ENCODE results near the gene SH2D6.
A peak's percentile ranks its signal among the peaks of the same experiment; 100 is the strongest.

The SH2D6 gene

DNA sequence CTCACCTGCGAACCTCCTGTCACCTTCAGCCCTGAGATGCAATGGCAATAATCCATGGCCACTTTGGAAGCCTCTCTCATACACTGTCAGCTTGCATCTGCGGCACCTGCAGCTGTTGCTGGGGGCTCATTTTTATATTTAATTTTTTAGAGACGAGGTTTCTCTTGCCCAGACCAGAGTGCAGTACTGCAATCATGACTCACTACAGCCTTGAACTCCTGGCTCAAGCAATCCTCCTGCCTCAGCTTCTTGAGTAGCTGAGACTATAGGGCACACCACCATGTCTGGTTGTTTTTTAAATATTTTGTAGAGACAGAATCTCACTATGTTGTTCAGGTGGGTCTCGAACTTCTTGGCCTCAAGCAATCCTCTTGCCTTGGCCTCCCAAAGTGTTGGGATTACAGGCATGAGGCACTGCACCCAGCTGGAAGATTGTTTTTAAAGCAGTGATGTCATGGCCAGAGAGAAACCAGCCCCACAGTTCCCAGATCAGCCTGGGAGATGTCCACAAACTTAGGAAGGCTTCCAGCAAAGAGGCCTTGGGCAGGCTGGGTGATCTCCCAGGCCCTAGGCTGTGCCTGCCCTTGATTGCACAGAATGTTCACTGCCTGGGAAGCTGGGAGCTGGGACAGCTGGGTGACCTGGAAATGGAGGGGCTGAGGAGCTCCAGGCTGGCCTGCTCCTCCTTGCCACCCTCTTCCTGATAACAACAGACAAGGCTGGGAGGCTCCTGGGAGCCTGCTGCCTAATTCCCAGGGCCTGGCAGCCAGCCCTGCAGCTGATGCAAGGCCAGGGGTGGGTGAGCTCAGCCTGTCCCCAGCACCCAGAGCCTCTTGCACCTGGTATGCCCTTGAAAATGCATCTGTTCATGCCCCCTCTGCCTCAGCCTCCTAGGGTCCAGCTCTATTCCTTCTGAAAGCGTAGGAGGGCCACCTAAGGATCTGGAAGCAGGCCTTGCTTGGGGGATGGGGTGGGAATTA, 27.1 kb downstream of the SH2D6 start:
- Histone ChIP-seq H3K27me3 (no peaks in the 10 kb centered on the region), H3K9me3 (replicated peaks in 1 of 11) (no peaks in the 10 kb centered on the region), H4K20me1 (no peaks in the 10 kb centered on the region), H3K4me3 (no peak overlapping the region), H3K4me1 (peaks cover 14 to 45% (median 28%) of the 10 kb centered on the region in 10 experiments), H3K9ac (peak overlapping the region in 7 of 11 experiments; percentile 3 to 59 (median 44); a peak in 10 of 22 replicates), H3K36me3 (no peaks in the 10 kb centered on the region), H3K4me2 (peak overlapping the region; percentile 51 to 76 (median 69)), H3K27ac (peak overlapping the region; percentile 16 to 61 (median 41); a peak in 18 of 22 replicates)
- no peak for TF ChIP-seq Cebpa-rat (IDR thresholded peaks at IDR 0.05)

DNA sequence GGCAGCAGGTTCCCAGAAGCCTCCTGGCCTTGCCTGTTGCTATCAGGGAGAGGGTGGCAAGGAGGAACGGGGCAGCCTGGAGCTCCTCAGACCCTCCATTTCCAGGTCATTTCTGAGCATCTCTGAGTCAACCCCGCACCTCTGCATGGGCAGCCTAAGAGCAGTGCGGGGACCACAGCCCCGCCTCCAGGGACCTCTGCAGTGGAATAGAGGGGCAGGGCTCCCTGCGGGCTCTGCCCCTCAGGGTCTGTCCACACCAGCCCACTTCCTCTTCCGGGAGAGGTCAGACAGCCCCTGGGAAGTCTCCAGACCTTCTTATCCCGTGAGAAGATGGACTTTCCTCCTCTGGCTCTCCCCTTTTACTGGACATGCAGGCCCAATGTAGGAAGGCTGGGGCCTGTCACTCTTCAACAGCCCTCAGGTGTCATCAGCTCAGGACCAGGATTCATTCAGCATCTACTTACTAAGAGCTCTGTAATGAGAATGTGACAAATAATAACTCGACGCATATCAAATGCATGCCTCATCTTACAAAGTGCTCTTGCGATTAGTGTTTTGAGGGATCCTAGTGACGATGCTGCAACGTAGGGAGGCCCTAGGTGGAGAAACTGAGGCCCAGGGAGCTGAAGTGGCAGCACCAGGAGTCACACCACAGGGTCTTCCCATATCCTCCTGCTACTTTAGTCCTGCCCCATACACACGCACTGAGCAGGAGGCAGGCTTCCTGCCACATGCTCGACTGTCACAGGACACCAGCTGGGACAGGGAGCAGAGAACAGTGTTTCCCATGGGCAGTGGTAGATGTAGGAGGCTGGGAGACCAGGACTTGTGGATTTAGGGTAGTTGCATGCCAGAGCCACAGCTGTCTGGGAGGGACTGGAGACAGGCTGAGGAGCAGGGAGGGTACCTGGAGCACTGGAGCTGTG, 28.0 kb downstream of the SH2D6 start:
- Histone ChIP-seq H3K9ac (peak overlapping the region in 5 of 11 experiments; percentile 25 to 59 (median 44); a peak in 6 of 22 replicates), H3K36me3 (no peaks in the 10 kb centered on the region), H3K27ac (peak overlapping the region in 10 of 11 experiments; percentile 16 to 61 (median 41); a peak in 15 of 22 replicates), H4K20me1 (no peaks in the 10 kb centered on the region), H3K9me3 (replicated peaks in 1 of 11) (no peaks in the 10 kb centered on the region), H3K4me3 (no peak overlapping the region), H3K4me2 (peak overlapping the region; percentile 51 to 76 (median 69)), H3K4me1 (peaks cover 14 to 36% (median 27%) of the 10 kb centered on the region in 10 experiments), H3K27me3 (no peaks in the 10 kb centered on the region)
- no peak for TF ChIP-seq Cebpa-rat (IDR thresholded peaks at IDR 0.05)

DNA sequence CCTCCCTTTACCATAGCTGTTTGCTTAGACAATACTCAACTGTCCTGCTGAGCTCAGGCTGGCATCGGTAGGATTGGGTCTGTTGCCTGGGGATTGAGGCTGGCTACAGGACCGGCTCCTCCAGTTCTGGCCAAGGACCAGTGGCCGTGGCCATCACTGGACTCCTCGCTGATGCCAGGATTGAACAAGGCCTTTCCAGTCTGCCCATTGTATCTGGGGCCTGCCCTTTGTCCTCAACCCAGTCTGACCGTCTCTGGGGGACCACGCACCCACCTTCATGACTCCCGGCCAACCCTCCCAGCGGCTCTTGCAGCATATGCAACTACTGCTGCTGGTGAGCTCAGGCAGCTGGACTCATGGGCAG, 28.7 kb downstream of the SH2D6 start:
- Histone ChIP-seq H3K4me2 (peak overlapping the region in 5 of 11 experiments; percentile 58 to 76 (median 71); a peak in 4 of 22 replicates), H3K27me3 (no peaks in the 10 kb centered on the region), H3K27ac (no peak overlapping the region), H3K9me3 (replicated peaks in 1 of 11) (no peaks in the 10 kb centered on the region), H3K9ac (no peak overlapping the region), H3K4me1 (peaks cover 14 to 29% (median 23%) of the 10 kb centered on the region in 10 experiments), H3K36me3 (no peaks in the 10 kb centered on the region), H4K20me1 (no peaks in the 10 kb centered on the region), H3K4me3 (no peak overlapping the region)
- TF ChIP-seq Cebpa-rat (IDR thresholded peaks at IDR 0.05): no peak

DNA sequence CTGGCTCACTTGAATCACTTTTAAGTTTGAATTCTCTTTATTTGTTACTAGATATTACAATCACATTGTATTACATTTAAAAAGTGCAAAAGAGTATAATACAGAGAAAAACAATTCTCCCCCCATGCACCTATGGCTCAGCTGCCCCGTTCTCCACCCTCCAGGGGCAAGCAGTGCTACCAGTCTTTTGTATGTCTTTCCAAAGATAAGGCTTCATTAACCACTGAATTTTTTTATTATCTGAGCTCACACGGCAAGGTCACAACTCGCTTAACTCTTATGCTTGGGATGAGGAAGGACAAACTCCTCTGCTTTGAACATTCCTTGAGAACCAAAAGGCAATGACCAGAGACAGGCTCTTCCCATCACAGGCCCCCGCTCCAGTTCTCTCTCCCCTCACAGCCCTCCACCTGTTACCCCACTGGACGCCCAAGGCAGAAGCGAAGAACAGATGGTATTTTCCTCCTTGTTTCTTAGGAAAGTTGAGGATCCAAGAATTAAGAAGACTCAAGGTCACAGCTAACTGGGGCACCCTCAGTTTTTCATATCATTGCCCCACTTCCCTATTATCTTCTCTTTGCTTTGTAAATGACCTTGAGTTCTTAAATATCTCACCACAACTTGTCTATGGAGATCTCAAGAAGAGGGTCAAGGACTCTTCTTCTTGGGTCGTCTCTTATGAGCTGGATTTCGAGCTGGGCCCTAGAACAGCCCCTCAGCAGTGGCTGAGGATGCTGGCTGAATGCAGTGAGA, 30.1 kb downstream of the SH2D6 start:
- Histone ChIP-seq H4K20me1 (no peaks in the 10 kb centered on the region), H3K9ac (no peak overlapping the region), H3K4me3 (no peak overlapping the region), H3K9me3 (replicated peaks in 1 of 11) (no peaks in the 10 kb centered on the region), H3K4me1 (peaks cover 14 to 28% (median 22%) of the 10 kb centered on the region in 10 experiments), H3K36me3 (no peaks in the 10 kb centered on the region), H3K27ac (0 out of 22 replicates have a peak overlapping the region, but pooled peaks of 1 of the 11 experiments have one; percentile 35), H3K27me3 (no peaks in the 10 kb centered on the region), H3K4me2 (peak overlapping the region in 1 of 11 experiments; percentile 33; a peak in 1 of 22 replicates)
- no peak for TF ChIP-seq Cebpa-rat (IDR thresholded peaks at IDR 0.05)

DNA sequence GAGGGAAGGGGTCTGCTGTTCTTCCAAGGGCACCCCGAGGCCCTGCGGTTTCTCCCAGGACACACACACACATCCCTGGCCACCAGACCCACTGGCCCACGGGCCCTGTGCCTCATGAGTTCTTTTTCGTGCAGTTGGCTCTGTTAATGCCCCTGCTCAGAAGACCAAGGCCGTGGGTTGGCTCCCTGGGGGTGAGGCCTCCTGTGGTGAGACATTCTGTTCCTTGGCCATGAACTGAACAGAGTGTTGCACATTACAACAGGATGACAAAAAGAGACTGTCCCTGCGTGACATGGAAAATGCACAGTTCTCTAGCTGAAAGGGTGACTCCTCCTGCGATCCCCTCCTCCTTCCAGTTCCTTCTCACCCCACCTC, 30.7 kb downstream of the SH2D6 start:
- H3K36me3 ChIP-seq: no peaks in the 10 kb centered on the region
- 0 out of 22 replicates have a peak overlapping the region, but pooled peaks of 1 of the 11 experiments have one; percentile 35 for H3K27ac ChIP-seq
- peak overlapping the region in 1 of 11 experiments; percentile 33; a peak in 1 of 22 replicates for H3K4me2 ChIP-seq

DNA sequence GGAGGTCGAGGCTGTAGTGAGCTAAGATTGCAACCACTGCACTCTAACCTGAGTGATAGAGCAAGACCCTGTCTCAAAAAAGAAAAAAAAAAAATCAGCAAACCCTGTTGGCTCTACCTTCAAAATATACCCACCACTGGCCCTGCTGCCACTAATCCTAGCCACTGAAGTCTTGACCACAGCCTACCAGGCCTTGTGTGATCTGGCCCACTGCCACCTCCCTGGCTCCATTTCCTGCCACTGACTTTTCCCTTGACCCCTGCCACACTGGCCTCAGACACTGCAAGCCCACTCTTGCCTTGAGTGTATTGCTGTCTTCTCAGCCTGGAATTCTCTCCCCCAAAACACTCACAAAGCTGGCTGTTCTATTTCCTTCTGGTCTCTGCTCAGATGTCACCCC, 33.7 kb downstream of the SH2D6 start:
- no peak overlapping the region for H3K4me2 ChIP-seq

More for the DNA sequence above, 30.7 kb downstream of the SH2D6 start:
- no peaks in the 10 kb centered on the region for H3K27me3 ChIP-seq
- H3K9ac ChIP-seq: no peak overlapping the region
- no peaks in the 10 kb centered on the region for H4K20me1 ChIP-seq
- peaks cover 14 to 28% (median 22%) of the 10 kb centered on the region in 10 experiments for H3K4me1 ChIP-seq
- no peaks in the 10 kb centered on the region for H3K9me3 ChIP-seq (replicated peaks in 1 of 11)
- TF ChIP-seq Cebpa-rat (IDR thresholded peaks at IDR 0.05): no peak
- H3K4me3 ChIP-seq: no peak overlapping the region

DNA sequence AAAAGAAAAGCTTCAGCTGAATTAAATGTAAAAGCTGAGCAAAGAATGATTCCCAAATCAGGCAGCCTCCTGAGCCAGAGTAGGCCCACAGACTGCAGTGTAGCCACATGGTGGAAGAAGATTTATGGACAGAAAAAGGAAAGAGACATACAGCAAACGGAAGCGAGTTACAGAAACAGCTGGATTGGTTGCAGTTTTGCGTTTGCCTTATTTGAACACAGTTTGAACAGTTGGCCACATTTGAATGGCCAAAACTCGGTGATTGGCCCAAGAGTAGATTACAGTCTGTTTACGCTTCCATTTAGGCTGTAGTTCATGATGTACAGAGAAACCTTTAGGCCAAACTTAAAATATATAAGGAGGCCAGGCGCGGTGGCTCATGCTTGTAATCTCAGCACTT, 35.1 kb downstream of the SH2D6 start:
- H3K4me1 ChIP-seq: peaks cover 0 to 8% (median 0%) of the 10 kb centered on the region in 10 experiments; a peak in 1 of 20 replicates
- no peak overlapping the region for H3K4me2 ChIP-seq
- H3K36me3 ChIP-seq: no peaks in the 10 kb centered on the region
- H4K20me1 ChIP-seq: no peaks in the 10 kb centered on the region
- no peak overlapping the region for H3K9ac ChIP-seq
- peaks cover 0 to 12% (median 0%) of the 10 kb centered on the region in 11 experiments; a peak in 4 of 22 replicates for H3K9me3 ChIP-seq (replicated peaks in 1 of 11)
- no peak overlapping the region for H3K4me3 ChIP-seq
- no peak for TF ChIP-seq Cebpa-rat (IDR thresholded peaks at IDR 0.05)
- no peaks in the 10 kb centered on the region for H3K27me3 ChIP-seq
- H3K27ac ChIP-seq: no peak overlapping the region

More for the DNA sequence above, 33.7 kb downstream of the SH2D6 start:
- Histone ChIP-seq H3K27me3 (no peaks in the 10 kb centered on the region), H3K4me1 (peaks cover 0 to 8% (median 0%) of the 10 kb centered on the region in 10 experiments; a peak in 1 of 20 replicates), H4K20me1 (no peaks in the 10 kb centered on the region), H3K36me3 (no peaks in the 10 kb centered on the region), H3K27ac (no peak overlapping the region), H3K9ac (no peak overlapping the region), H3K4me3 (no peak overlapping the region), H3K9me3 (replicated peaks in 1 of 11) (peaks cover 0 to 12% (median 0%) of the 10 kb centered on the region in 11 experiments; a peak in 4 of 22 replicates)
- no peak for TF ChIP-seq Cebpa-rat (IDR thresholded peaks at IDR 0.05)

DNA sequence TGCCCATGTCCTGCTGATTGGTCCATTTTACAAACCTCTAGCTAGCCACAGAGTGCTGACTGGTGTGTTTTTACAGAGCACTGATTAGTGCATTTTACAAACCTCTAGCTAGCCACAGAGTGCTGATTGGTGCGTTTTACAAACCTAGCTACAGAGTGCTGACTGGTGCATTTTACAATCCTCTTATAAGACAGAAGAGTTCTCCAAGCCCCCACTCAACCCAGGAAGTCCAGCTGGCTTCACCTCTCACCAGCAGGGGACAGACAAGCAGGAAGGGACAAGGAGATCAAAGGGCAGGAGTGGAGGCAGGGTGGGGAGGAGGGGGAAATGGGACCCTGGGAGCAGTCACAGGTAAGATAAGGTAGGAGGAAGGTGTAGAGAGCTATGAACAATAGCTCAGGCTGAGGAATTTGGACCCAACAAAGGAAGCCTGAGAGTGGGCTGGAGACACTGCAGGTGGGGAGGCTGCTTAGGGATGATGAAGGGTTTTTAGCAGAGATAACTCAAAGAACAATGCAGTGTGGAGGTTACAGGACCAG, 37.1 kb downstream of the SH2D6 start:
- Histone ChIP-seq H3K9ac (no peak overlapping the region), H3K27ac (no peak overlapping the region), H3K9me3 (replicated peaks in 1 of 11) (peaks cover 0 to 12% (median 0%) of the 10 kb centered on the region in 11 experiments; a peak in 4 of 22 replicates), H3K4me1 (peaks cover 0 to 8% (median 0%) of the 10 kb centered on the region in 10 experiments; a peak in 1 of 20 replicates), H3K36me3 (no peaks in the 10 kb centered on the region), H3K27me3 (no peaks in the 10 kb centered on the region), H3K4me3 (no peak overlapping the region), H3K4me2 (no peak overlapping the region; a peak in 1 of 22 replicates), H4K20me1 (no peaks in the 10 kb centered on the region)
- no peak for TF ChIP-seq Cebpa-rat (IDR thresholded peaks at IDR 0.05)

Measured in BLaER1 treated with 17β-estradiol and CSF1 and Interleukin-3, amounts not matched to agents 10 nM and 100 nM (cell line).